Peyer's patch (tissue), 4 donors: ENCODE measurements around the gene UBAC2. TPM values are rescaled to one million over a fixed set of nuclear protein-coding genes. Genes with fewer than 3 reads are reported as not detected.

Experiments
- DNase-seq, 3 donors: peaks; one replicate each; pipeline ENCODE4 v3.0.0-alpha.2; 2017 to 2019
- H3K27ac ChIP-seq, 4 donors: fragments of 200-600 bp; sonication (generic); one replicate each; pipeline ENCODE4 v1.5.1; 2016 to 2019
- H3K27me3 ChIP-seq, 2 donors: fragments of 200-600 bp; sonication (generic); one replicate each; pipeline ENCODE4 v1.5.1; 2019
- H3K36me3 ChIP-seq, 3 donors: fragments of 200-600 bp; sonication (generic); one replicate each; pipeline ENCODE4 v1.5.1; 2016 to 2019
- H3K4me1 ChIP-seq, 4 donors: fragments of 200-600 bp; sonication (generic); one replicate each; pipeline ENCODE4 v1.5.1; 2016 to 2019
- H3K4me3 ChIP-seq, 4 donors: fragments of 200-600 bp; sonication (generic); 1 replicate in 3 of 4; 2 replicates in 1 of 4; pipeline ENCODE4 v1.5.1; 2016 to 2019; ENCODE audit warnings: mild to moderate bottlenecking in 1 of 4
- H3K9me3 ChIP-seq, 4 donors: fragments of 200-600 bp; sonication (generic); one replicate each; pipeline ENCODE4 v1.5.1; 2016 to 2019; ENCODE audit warnings: mild to moderate bottlenecking in 1 of 4
- CTCF ChIP-seq, 6 experiments: fragments of 450-650 bp in 4 of 6; fragments of 200-600 bp in 2 of 6; sonication (generic) in 1 of 6; IDR thresholded peaks; one replicate each; pipeline ENCODE4 v1.5.1; 2017 to 2019; ENCODE audit warnings: antibody characterized with exemption in 6 of 6, mild to moderate bottlenecking in 3 of 6, moderate library complexity in 1 of 6
- POLR2A ChIP-seq, 2 donors: fragments of 450-650 bp; IDR thresholded peaks; one replicate each; pipeline ENCODE4 v1.5.1; 2017; ENCODE audit warnings: antibody characterized with exemption in 2 of 2, mild to moderate bottlenecking in 2 of 2, moderate library complexity in 2 of 2
- total RNA-seq, 4 donors: library from RNA; depleted of rRNA; stranded (reverse); fragments of >200 nt; gene quantifications; one replicate each; pipeline ENCODE4 v1.1.0, GENCODE V29; 2016

UBAC2 gene
- total RNA-seq, 4 donors from 2014 or later, result 38.8 to 67.8 (median 63.4) TPM

- TF ChIP-seq POLR2A (IDR thresholded peaks at IDR 0.05), result no peak
- TF ChIP-seq CTCF (IDR thresholded peaks at IDR 0.05), result no peak
- Histone ChIP-seq H3K4me3 (no peak overlapping the region), H3K27ac (peak overlapping the region in 2 of 4 donors; percentile 32 to 40), H3K27me3 (no peaks in the 10 kb centered on the region), H3K36me3 (no peaks in the 10 kb centered on the region), H3K9me3 (no peaks in the 10 kb centered on the region), H3K4me1 (peaks cover 0 to 16% (median 5%) of the 10 kb centered on the region in 4 donors)
- DNase-seq, result peak in 1 of 3 donors; percentile 34
Observed at GRCh38 chr13:99311137-99311536, 110.5 kb downstream of the UBAC2 start.

GRCh38 chr13:99311748-99312492 is 111.3 kb downstream of the UBAC2 start:
- no peak for DNase-seq
- Histone ChIP-seq H3K4me1 (peaks cover 0 to 16% (median 5%) of the 10 kb centered on the region in 4 donors), H3K9me3 (no peaks in the 10 kb centered on the region), H3K27me3 (no peaks in the 10 kb centered on the region), H3K27ac (peak overlapping the region in 3 of 4 donors; percentile 28 to 47 (median 40)), H3K4me3 (no peak overlapping the region), H3K36me3 (no peaks in the 10 kb centered on the region)
- TF ChIP-seq POLR2A (IDR thresholded peaks at IDR 0.05), result no peak
- no peak for TF ChIP-seq CTCF (IDR thresholded peaks at IDR 0.05)

GRCh38 chr13:99312493-99312883 is 111.8 kb downstream of the UBAC2 start:
- H3K4me1 ChIP-seq, result peaks cover 0 to 16% (median 5%) of the 10 kb centered on the region in 4 donors
- H3K9me3 ChIP-seq, result no peaks in the 10 kb centered on the region
- no peak overlapping the region for H3K4me3 ChIP-seq
- H3K27ac ChIP-seq, result peak overlapping the region; percentile 10 to 58 (median 44)
- TF ChIP-seq POLR2A (IDR thresholded peaks at IDR 0.05) (no peak), CTCF (IDR thresholded peaks at IDR 0.05) (no peak)
- H3K27me3 ChIP-seq, result no peaks in the 10 kb centered on the region
- DNase-seq, result peak in 2 of 3 donors; percentile 29 to 77
- H3K36me3 ChIP-seq, result no peaks in the 10 kb centered on the region

- H3K4me3 ChIP-seq, result no peak overlapping the region
- peaks cover 0 to 6% (median 0%) of the 10 kb centered on the region in 3 donors for H3K36me3 ChIP-seq
- no peaks in the 10 kb centered on the region for H3K27me3 ChIP-seq
- peak overlapping the region; percentile 50 to 74 (median 60) for H3K27ac ChIP-seq
- H3K4me1 ChIP-seq, result peaks cover 0 to 9% (median 2%) of the 10 kb centered on the region in 4 donors
- no peaks in the 10 kb centered on the region for H3K9me3 ChIP-seq
- TF ChIP-seq POLR2A (IDR thresholded peaks at IDR 0.05) (no peak), CTCF (IDR thresholded peaks at IDR 0.05) (no peak)
- DNase-seq, result no peak
Observed at GRCh38 chr13:99313501-99313900, 112.8 kb downstream of the UBAC2 start.

- Histone ChIP-seq H3K27ac (peak overlapping the region in 3 of 4 donors; percentile 58 to 74 (median 63)), H3K4me1 (peaks cover 0 to 9% (median 2%) of the 10 kb centered on the region in 4 donors), H3K9me3 (no peaks in the 10 kb centered on the region), H3K36me3 (peaks cover 0 to 11% (median 0%) of the 10 kb centered on the region in 3 donors), H3K27me3 (no peaks in the 10 kb centered on the region), H3K4me3 (no peak overlapping the region)
- no peak for TF ChIP-seq POLR2A (IDR thresholded peaks at IDR 0.05)
- TF ChIP-seq CTCF (IDR thresholded peaks at IDR 0.05), result no peak
- DNase-seq, result no peak
Observed at GRCh38 chr13:99313941-99314340, 113.3 kb downstream of the UBAC2 start.
